HEK293 (cell line): ENCODE measurements around the gene RABGGTA.

Experiments
- KLF7 ChIP-seq: fragments of 450-650 bp; formaldehyde crosslinking; IDR thresholded peaks from 2 replicates; pipeline ENCODE4 v1.5.1; 2016; ENCODE audit warnings: missing biosample characterization, missing genetic modification characterization, borderline replicate concordance
- KLF9 ChIP-seq: fragments of 450-650 bp; formaldehyde crosslinking; IDR thresholded peaks from 2 replicates; pipeline ENCODE4 v1.5.1; 2016; ENCODE audit warnings: missing biosample characterization, missing genetic modification characterization, low read depth
- YY1 ChIP-seq: fragments of 450-650 bp; formaldehyde crosslinking; IDR thresholded peaks from 2 replicates; pipeline ENCODE4 v1.5.1; 2018; ENCODE audit warnings: missing biosample characterization, missing genetic modification characterization
- ZBTB17 ChIP-seq: fragments of 450-650 bp; formaldehyde crosslinking; IDR thresholded peaks from 2 replicates; pipeline ENCODE4 v1.5.1; 2016; ENCODE audit warnings: missing biosample characterization, missing genetic modification characterization
- ZBTB7A ChIP-seq: fragments of 450-650 bp; formaldehyde crosslinking; IDR thresholded peaks from 2 replicates; pipeline ENCODE4 v1.5.1; 2016; ENCODE audit warnings: low read depth, missing biosample characterization, missing genetic modification characterization
- ZFP3 ChIP-seq: fragments of 450-650 bp; formaldehyde crosslinking; IDR thresholded peaks from 2 replicates; pipeline ENCODE4 v1.5.1; 2016; ENCODE audit warnings: low read depth, missing biosample characterization, missing genetic modification characterization
- ZFP69B ChIP-seq: fragments of 450-650 bp; formaldehyde crosslinking; IDR thresholded peaks from 2 replicates; pipeline ENCODE4 v1.5.1; 2016; ENCODE audit warnings: missing biosample characterization, missing genetic modification characterization
- ZNF121 ChIP-seq: fragments of 450-650 bp; formaldehyde crosslinking; IDR thresholded peaks from 2 replicates; pipeline ENCODE4 v1.5.1; 2016; ENCODE audit warnings: missing biosample characterization, missing genetic modification characterization
- ZNF292 ChIP-seq: fragments of 450-650 bp; formaldehyde crosslinking; IDR thresholded peaks from 2 replicates; pipeline ENCODE4 v1.5.1; 2016; ENCODE audit warnings: low read depth, missing biosample characterization, missing genetic modification characterization, borderline replicate concordance
- TF ChIP-seq, protein P1 (sequence below): fragments of 450-650 bp; formaldehyde crosslinking; IDR thresholded peaks from 2 replicates; pipeline ENCODE4 v1.5.1; 2016; ENCODE audit warnings: missing biosample characterization, missing genetic modification characterization
- TF ChIP-seq, protein P2 (sequence below): fragments of 450-650 bp; formaldehyde crosslinking; IDR thresholded peaks from 2 replicates; pipeline ENCODE4 v1.5.1; 2016; ENCODE audit warnings: missing biosample characterization, missing genetic modification characterization
- TF ChIP-seq, protein P3 (sequence below): fragments of 450-650 bp; formaldehyde crosslinking; IDR thresholded peaks from 2 replicates; pipeline ENCODE4 v1.5.1; 2016; ENCODE audit warnings: missing biosample characterization, missing genetic modification characterization

DNA sequence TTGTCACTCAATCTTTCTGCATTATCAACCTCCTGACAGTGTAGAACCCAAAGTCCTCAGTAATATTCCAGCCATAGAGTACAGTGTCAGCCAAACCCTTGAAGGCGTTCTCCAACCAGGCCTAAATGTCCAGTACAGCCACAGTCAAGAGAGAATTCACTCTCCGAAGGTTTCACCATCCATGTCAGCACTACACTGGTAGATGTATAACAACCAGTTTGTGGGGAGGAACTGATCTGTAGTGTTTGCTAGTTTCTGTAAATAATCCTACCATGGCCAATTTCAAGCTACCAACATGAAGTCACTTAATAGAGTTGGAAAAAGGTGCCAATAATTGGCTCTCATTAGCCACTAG is 55.1 kb downstream of the RABGGTA start:
- TF ChIP-seq ZNF292 (tag by site-specific recombination) (no peak), ZFP69B (no peak), KLF9 (tag by site-specific recombination) (no peak), YY1 (tag by site-specific recombination) (no peak), ZBTB7A (tag by site-specific recombination) (no peak), KLF7 (tag by site-specific recombination) (no peak), ZBTB17 (tag by site-specific recombination) (no peak), ZNF121 (no peak), ZFP3 (no peak)
- TF ChIP-seq, protein P1, sequence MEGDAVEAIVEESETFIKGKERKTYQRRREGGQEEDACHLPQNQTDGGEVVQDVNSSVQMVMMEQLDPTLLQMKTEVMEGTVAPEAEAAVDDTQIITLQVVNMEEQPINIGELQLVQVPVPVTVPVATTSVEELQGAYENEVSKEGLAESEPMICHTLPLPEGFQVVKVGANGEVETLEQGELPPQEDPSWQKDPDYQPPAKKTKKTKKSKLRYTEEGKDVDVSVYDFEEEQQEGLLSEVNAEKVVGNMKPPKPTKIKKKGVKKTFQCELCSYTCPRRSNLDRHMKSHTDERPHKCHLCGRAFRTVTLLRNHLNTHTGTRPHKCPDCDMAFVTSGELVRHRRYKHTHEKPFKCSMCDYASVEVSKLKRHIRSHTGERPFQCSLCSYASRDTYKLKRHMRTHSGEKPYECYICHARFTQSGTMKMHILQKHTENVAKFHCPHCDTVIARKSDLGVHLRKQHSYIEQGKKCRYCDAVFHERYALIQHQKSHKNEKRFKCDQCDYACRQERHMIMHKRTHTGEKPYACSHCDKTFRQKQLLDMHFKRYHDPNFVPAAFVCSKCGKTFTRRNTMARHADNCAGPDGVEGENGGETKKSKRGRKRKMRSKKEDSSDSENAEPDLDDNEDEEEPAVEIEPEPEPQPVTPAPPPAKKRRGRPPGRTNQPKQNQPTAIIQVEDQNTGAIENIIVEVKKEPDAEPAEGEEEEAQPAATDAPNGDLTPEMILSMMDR (tag by site-specific recombination): no peak
- TF ChIP-seq, protein P2, sequence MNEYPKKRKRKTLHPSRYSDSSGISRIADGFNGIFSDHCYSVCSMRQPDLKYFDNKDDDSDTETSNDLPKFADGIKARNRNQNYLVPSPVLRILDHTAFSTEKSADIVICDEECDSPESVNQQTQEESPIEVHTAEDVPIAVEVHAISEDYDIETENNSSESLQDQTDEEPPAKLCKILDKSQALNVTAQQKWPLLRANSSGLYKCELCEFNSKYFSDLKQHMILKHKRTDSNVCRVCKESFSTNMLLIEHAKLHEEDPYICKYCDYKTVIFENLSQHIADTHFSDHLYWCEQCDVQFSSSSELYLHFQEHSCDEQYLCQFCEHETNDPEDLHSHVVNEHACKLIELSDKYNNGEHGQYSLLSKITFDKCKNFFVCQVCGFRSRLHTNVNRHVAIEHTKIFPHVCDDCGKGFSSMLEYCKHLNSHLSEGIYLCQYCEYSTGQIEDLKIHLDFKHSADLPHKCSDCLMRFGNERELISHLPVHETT (tag by site-specific recombination): no peak
- TF ChIP-seq, protein P3, sequence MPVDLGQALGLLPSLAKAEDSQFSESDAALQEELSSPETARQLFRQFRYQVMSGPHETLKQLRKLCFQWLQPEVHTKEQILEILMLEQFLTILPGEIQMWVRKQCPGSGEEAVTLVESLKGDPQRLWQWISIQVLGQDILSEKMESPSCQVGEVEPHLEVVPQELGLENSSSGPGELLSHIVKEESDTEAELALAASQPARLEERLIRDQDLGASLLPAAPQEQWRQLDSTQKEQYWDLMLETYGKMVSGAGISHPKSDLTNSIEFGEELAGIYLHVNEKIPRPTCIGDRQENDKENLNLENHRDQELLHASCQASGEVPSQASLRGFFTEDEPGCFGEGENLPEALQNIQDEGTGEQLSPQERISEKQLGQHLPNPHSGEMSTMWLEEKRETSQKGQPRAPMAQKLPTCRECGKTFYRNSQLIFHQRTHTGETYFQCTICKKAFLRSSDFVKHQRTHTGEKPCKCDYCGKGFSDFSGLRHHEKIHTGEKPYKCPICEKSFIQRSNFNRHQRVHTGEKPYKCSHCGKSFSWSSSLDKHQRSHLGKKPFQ (tag by site-specific recombination): no peak
